Measurements from ENCODE around the gene CFAP97. TPM values are rescaled to one million over a fixed set of nuclear protein-coding genes. Genes with fewer than 3 reads are reported as not detected.
"Not testable (repeated sequence)": the region's sequence is repeated elsewhere in the genome, so short reads cannot be mapped to it uniquely, and the experiment has no call there.

Gene CFAP97
- total and polyA plus RNA-seq, 9 donors = 14.1 to 57.6 (median 38.2) TPM

- Histone ChIP-seq H3K9me3 (no peaks in the 10 kb centered on the region), H3K27ac (no peak overlapping the region), H3K4me1 (ENCODE audit: insufficient read depth) (peaks cover 3% of the 10 kb centered on the region), H3K4me3 (no peak overlapping the region), H3K27me3 (no peaks in the 10 kb centered on the region), H3K36me3 (no peaks in the 10 kb centered on the region)
- intact Hi-C loops (cut with DNase I) = no loop called here
- WGBS, 3 donors = 74 to 79% (median 77%) methylated on average over 3 of the region's 3 CpGs
- TF ChIP-seq POLR2A (IDR thresholded peaks at IDR 0.05) (no peak), CTCF (IDR thresholded peaks at IDR 0.05) (no peak), EP300 (IDR thresholded peaks at IDR 0.05) (no peak)
- no peak for DNase-seq
Observed at GRCh38 chr4:185119927-185120630, 83.7 kb downstream of the CFAP97 start.

DNA sequence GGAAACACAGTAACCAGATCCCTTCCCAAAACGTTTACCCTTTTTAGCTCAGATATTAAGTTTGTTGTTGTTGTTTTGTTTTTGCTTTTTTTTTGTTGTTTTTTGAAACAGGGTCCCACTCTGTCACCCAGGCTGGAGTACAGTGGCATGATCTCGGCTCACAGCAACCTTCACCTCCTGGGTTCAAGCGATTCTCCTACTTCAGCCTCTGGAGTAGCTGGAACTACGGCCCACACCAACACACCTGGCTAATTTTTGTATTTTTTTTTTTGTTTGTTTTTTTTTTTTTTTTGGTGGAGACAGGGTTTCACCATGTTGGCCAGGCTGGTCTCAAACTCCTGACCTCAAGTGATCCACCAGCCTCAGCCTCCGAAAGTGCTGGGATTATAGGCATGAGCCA, 84.3 kb downstream of the CFAP97 start:
- whole genome bisulfite sequencing, 3 donors = 82 to 88% (median 87%) methylated on average over 5 of the region's 5 CpGs
- H3K27ac ChIP-seq; H3K27me3 ChIP-seq; H3K4me1 ChIP-seq (ENCODE audit: insufficient read depth); H3K4me3 ChIP-seq; H3K36me3 ChIP-seq; DNase-seq; H3K9me3 ChIP-seq; intact Hi-C loops (cut with DNase I): not testable (repeated sequence)

- intact Hi-C loops (cut with DNase I) = no loop called here
- Histone ChIP-seq H3K4me3 (no peak overlapping the region), H3K36me3 (no peaks in the 10 kb centered on the region), H3K9me3 (no peaks in the 10 kb centered on the region), H3K27ac (no peak overlapping the region), H3K27me3 (no peaks in the 10 kb centered on the region), H3K4me1 (ENCODE audit: insufficient read depth) (peaks cover 7% of the 10 kb centered on the region)
- no peak for DNase-seq
- no peak for TF ChIP-seq CTCF (IDR thresholded peaks at IDR 0.05)
- TF ChIP-seq EP300 (IDR thresholded peaks at IDR 0.05) = no peak
- no peak for TF ChIP-seq POLR2A (IDR thresholded peaks at IDR 0.05)
- whole genome bisulfite sequencing, 3 donors = 92 to 95% (median 94%) methylated on average over 7 of the region's 7 CpGs
Observed at GRCh38 chr4:185118876-185119275, 84.9 kb downstream of the CFAP97 start.

DNA sequence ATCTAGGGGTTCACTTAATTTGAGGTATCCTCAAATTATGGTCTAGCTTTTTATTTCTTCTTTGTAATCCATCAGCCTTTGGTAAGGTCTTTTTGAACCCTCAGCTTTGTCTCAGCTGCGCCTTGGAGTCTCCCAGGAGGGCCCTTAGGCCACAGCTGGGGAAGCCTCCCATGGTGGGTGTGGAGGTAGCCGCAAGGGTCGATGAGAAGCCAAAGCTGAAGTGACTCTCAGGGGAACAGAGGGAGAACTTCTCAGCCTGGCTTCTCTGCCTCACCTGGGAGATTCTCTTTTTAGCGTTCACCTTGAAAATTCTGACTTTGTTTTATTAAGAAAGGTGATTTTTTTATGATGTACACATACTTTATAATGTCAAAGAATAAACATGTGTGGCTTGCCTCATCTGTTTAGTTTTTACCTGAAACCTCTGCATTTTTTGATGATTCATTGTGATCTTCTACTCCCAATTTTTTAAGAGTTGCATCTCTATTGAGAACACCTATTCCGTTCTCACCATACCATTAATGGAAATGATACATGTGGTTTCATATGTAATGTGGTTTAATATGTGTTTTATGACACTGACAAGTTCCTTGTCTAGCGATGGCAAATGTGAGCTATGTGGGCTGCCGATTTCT, 86.4 kb downstream of the CFAP97 start:
- Histone ChIP-seq H3K27ac (no peak overlapping the region), H3K9me3 (no peaks in the 10 kb centered on the region), H3K4me3 (no peak overlapping the region), H3K4me1 (ENCODE audit: insufficient read depth) (peaks cover 15% of the 10 kb centered on the region), H3K27me3 (no peaks in the 10 kb centered on the region), H3K36me3 (no peaks in the 10 kb centered on the region)
- 89 to 91% (median 90%) methylated on average over 7 of the region's 7 CpGs for WGBS, 3 donors
- no peak for DNase-seq
- TF ChIP-seq CTCF (IDR thresholded peaks at IDR 0.05) = no peak
- TF ChIP-seq POLR2A (IDR thresholded peaks at IDR 0.05) = no peak
- TF ChIP-seq EP300 (IDR thresholded peaks at IDR 0.05) = no peak
- intact Hi-C loops (cut with DNase I) = no loop called here

DNA sequence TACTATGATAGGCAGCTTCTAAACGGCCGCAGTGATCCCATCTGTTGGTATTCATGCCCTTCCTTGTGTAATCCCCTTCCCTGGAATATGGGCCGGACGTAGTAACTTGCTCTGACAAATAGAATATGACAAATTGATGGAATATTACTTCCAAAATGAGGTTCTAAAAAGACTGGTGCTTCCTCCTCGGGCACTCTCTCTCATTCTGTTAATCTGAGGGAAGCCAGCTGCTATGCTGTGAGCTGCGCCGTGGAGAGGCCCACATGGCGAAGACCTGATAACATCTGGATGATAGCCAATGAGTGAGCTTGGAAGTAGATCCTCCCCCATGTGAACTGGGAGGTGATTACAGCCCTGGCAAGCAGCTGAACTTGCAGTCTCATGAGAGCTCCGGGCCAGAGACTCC, 88.0 kb downstream of the CFAP97 start:
- DNase-seq = peak; percentile 78 to 88 (median 85)
- TF ChIP-seq CTCF (IDR thresholded peaks at IDR 0.05) (no peak), EP300 (IDR thresholded peaks at IDR 0.05) (no peak), POLR2A (IDR thresholded peaks at IDR 0.05) (no peak)
- peak overlapping the region in 1 of 2 donors; percentile 58 for H3K27ac ChIP-seq
- H3K27me3 ChIP-seq = no peaks in the 10 kb centered on the region
- H3K4me1 ChIP-seq (ENCODE audit: insufficient read depth) = peaks cover 20% of the 10 kb centered on the region
- H3K9me3 ChIP-seq = no peaks in the 10 kb centered on the region
- H3K4me3 ChIP-seq = no peak overlapping the region
- 4 to 9% (median 7%) methylated on average over 9 of the region's 9 CpGs for WGBS, 3 donors
- H3K36me3 ChIP-seq = no peaks in the 10 kb centered on the region
- intact Hi-C loops (cut with DNase I) = no loop called here

All from ovary (tissue), 9 donors.